H9 (cell line): ENCODE results near the gene CD300LD. TPM values are rescaled to one million over a fixed set of nuclear protein-coding genes. Genes with fewer than 3 reads are reported as not detected.
A peak's percentile ranks its signal among the peaks of the same experiment; 100 is the strongest.

Experiments used
- DNase-seq: peaks from one replicate; pipeline ENCODE4 v3.0.0-alpha.2; 2017
- H2AFZ ChIP-seq: one replicate; pipeline ENCODE4 v1.6.1; 2013; ENCODE audit warnings: mild to moderate bottlenecking, low read length, control low read depth, moderate library complexity
- H2AK5ac ChIP-seq: 2 replicates; pipeline ENCODE4 v1.6.1; 2013; ENCODE audit warnings: low read length, control low read depth, mixed read lengths; ENCODE audit not compliant: insufficient read length
- H2BK120ac ChIP-seq: one replicate; pipeline ENCODE4 v1.6.1; 2013; ENCODE audit warnings: low read depth, mild to moderate bottlenecking, low read length, control low read depth, inconsistent platforms; ENCODE audit not compliant: poor library complexity, severe bottlenecking
- H2BK12ac ChIP-seq: 2 replicates; pipeline ENCODE4 v1.6.1; 2013; ENCODE audit warnings: low read length, control low read depth, mixed read lengths, low read depth; ENCODE audit not compliant: insufficient read length
- H2BK15ac ChIP-seq: 2 replicates; pipeline ENCODE4 v1.6.1; 2013; ENCODE audit warnings: low read depth, low read length, control low read depth
- H2BK20ac ChIP-seq: one replicate; pipeline ENCODE4 v1.6.1; 2013; ENCODE audit warnings: low read depth, mild to moderate bottlenecking, low read length, control low read depth, inconsistent platforms; ENCODE audit not compliant: poor library complexity, severe bottlenecking
- H2BK5ac ChIP-seq: 2 replicates; pipeline ENCODE4 v1.6.1; 2013; ENCODE audit warnings: low read length, control low read depth, mixed read lengths; ENCODE audit not compliant: insufficient read length
- H3K14ac ChIP-seq: 2 replicates; pipeline ENCODE4 v1.6.1; 2013; ENCODE audit warnings: low read length, control low read depth; ENCODE audit not compliant: insufficient read depth
- H3K18ac ChIP-seq: 2 replicates; pipeline ENCODE4 v1.6.1; 2013; ENCODE audit warnings: low read depth, mild to moderate bottlenecking, mixed read lengths, low read length, control low read depth; ENCODE audit not compliant: insufficient read length
- H3K23ac ChIP-seq: 2 replicates; pipeline ENCODE4 v1.6.1; 2013; ENCODE audit warnings: low read length, control low read depth, mixed read lengths, low read depth; ENCODE audit not compliant: insufficient read length
- H3K23me2 ChIP-seq: 2 replicates; pipeline ENCODE4 v1.6.1; 2013; ENCODE audit warnings: low read depth, mild to moderate bottlenecking, mixed read lengths, low read length, control low read depth; ENCODE audit not compliant: insufficient read length, poor library complexity, severe bottlenecking
- H3K27ac ChIP-seq: 2 replicates; pipeline ENCODE4 v1.5.1; 2013; ENCODE audit warnings: low read length, control low read depth, mixed read lengths, low read depth; ENCODE audit not compliant: insufficient read length
- H3K27me3 ChIP-seq: 2 replicates; pipeline ENCODE4 v1.6.1; 2013; ENCODE audit warnings: low read length, control low read depth, inconsistent platforms; ENCODE audit not compliant: insufficient read depth
- H3K4ac ChIP-seq: 2 replicates; pipeline ENCODE4 v1.6.1; 2013; ENCODE audit warnings: low read depth, mild to moderate bottlenecking, control low read depth, inconsistent platforms, low read length, moderate library complexity
- H3K4me1 ChIP-seq: 2 replicates; pipeline ENCODE4 v1.6.1; 2013; ENCODE audit warnings: low read length, control low read depth, inconsistent platforms; ENCODE audit not compliant: insufficient read depth
- H3K4me2 ChIP-seq: 2 replicates; pipeline ENCODE4 v1.6.1; 2013; ENCODE audit warnings: low read length, control low read depth, mixed read lengths; ENCODE audit not compliant: insufficient read length, insufficient read depth
- H3K56ac ChIP-seq: 2 replicates; pipeline ENCODE4 v1.6.1; 2013; ENCODE audit warnings: low read depth, mild to moderate bottlenecking, mixed read lengths, low read length, control low read depth; ENCODE audit not compliant: insufficient read length
- H3K79me1 ChIP-seq: 2 replicates; pipeline ENCODE4 v1.6.1; 2013; ENCODE audit warnings: low read depth, mild to moderate bottlenecking, moderate library complexity, low read length, control low read depth, inconsistent platforms; ENCODE audit not compliant: insufficient read depth, poor library complexity, severe bottlenecking
- H3K79me2 ChIP-seq: 2 replicates; pipeline ENCODE4 v1.6.1; 2013; ENCODE audit warnings: low read length, control low read depth, inconsistent platforms; ENCODE audit not compliant: insufficient read depth
- H3K9ac ChIP-seq: 2 replicates; pipeline ENCODE4 v1.6.1; 2013; ENCODE audit warnings: low read length, control low read depth, mixed read lengths; ENCODE audit not compliant: insufficient read length; ENCODE audit errors: extremely low read depth
- H3K9me3 ChIP-seq: one replicate; pipeline ENCODE4 v1.6.1; 2013; ENCODE audit warnings: low read depth, low read length, inconsistent platforms; ENCODE audit not compliant: control insufficient read depth
- H3T11ph ChIP-seq: one replicate; pipeline ENCODE4 v1.6.1; 2013; ENCODE audit warnings: mild to moderate bottlenecking, low read length, control low read depth, inconsistent platforms
- H4K20me1 ChIP-seq: one replicate; pipeline ENCODE4 v1.6.1; 2013; ENCODE audit not compliant: control insufficient read depth, insufficient read length, insufficient read depth
- H4K5ac ChIP-seq: 2 replicates; pipeline ENCODE4 v1.6.1; 2013; ENCODE audit warnings: low read depth, mild to moderate bottlenecking, mixed read lengths, low read length, control low read depth; ENCODE audit not compliant: insufficient read length
- H4K8ac ChIP-seq: replicated peaks from 2 replicates; pipeline ENCODE4 v1.6.1; 2013; ENCODE audit warnings: low read length, control low read depth, mixed read lengths, low read depth; ENCODE audit not compliant: insufficient read length
- H4K91ac ChIP-seq: 2 replicates; pipeline ENCODE4 v1.6.1; 2013; ENCODE audit warnings: low read depth, mild to moderate bottlenecking, moderate library complexity, mixed read lengths, low read length, control low read depth; ENCODE audit not compliant: insufficient read length
- H3K27ac Mint-ChIP-seq, 3 experiments: 2 replicates in 2 of 3; 3 replicates in 1 of 3; pipeline ENCODE4 v1.8.0; 2020 to 2021; ENCODE audit warnings: mixed read lengths in 3 of 3, mild to moderate bottlenecking in 1 of 3, moderate library complexity in 1 of 3
- H3K27me3 Mint-ChIP-seq: 2 replicates; pipeline ENCODE4 v1.8.0; 2021; ENCODE audit warnings: low read depth, mild to moderate bottlenecking, moderate library complexity, mixed read lengths
- H3K36me3 Mint-ChIP-seq, 3 experiments: 2 replicates in 2 of 3; 3 replicates in 1 of 3; pipeline ENCODE4 v1.8.0; 2020 to 2021; ENCODE audit warnings: low read depth in 3 of 3, mixed read lengths in 3 of 3; ENCODE audit not compliant: insufficient read depth in 1 of 3
- H3K4me1 Mint-ChIP-seq, 2 experiments: 2 replicates each; pipeline ENCODE4 v1.8.0; 2020; ENCODE audit warnings: mixed read lengths in 2 of 2
- H3K4me3 Mint-ChIP-seq, 2 experiments: 2 replicates in 1 of 2; 3 replicates in 1 of 2; pipeline ENCODE4 v1.8.0; 2020 to 2021; ENCODE audit warnings: mild to moderate bottlenecking in 2 of 2, mixed read lengths in 2 of 2, moderate library complexity in 1 of 2
- H3K9me3 Mint-ChIP-seq, 2 experiments: 2 replicates in 1 of 2; 3 replicates in 1 of 2; pipeline ENCODE4 v1.8.0; 2020; ENCODE audit warnings: mild to moderate bottlenecking in 2 of 2, mixed read lengths in 2 of 2, moderate library complexity in 1 of 2
- WGBS: extraction: QIAGEN DNeasy Blood & Tissue Kit; methylation state at CpG from one replicate; pipeline ENCODE4 v1.1.7; 2013; ENCODE audit warnings: missing lambda C conversion rate, low lambda C conversion rate, mixed read lengths; ENCODE audit not compliant: insufficient read length; ENCODE audit errors: extremely low coverage; 5-methylcytosine and 5-hydroxymethylcytosine counted together
- total RNA-seq: library from RNA; stranded (reverse); gene quantifications from 2 replicates; pipeline ENCODE4 v1.2.1, GENCODE V29; 2021
- TF ChIP-seq, protein P1 (sequence below): fragments of 200-600 bp; sonication (generic); conservative IDR thresholded peaks from 3 replicates; pipeline ENCODE4 v1.8.0; 2021; ENCODE audit warnings: antibody characterized with exemption, mild to moderate bottlenecking

The CD300LD gene
- total RNA-seq, 1 experiment from 2014 or later, result not detected

DNA sequence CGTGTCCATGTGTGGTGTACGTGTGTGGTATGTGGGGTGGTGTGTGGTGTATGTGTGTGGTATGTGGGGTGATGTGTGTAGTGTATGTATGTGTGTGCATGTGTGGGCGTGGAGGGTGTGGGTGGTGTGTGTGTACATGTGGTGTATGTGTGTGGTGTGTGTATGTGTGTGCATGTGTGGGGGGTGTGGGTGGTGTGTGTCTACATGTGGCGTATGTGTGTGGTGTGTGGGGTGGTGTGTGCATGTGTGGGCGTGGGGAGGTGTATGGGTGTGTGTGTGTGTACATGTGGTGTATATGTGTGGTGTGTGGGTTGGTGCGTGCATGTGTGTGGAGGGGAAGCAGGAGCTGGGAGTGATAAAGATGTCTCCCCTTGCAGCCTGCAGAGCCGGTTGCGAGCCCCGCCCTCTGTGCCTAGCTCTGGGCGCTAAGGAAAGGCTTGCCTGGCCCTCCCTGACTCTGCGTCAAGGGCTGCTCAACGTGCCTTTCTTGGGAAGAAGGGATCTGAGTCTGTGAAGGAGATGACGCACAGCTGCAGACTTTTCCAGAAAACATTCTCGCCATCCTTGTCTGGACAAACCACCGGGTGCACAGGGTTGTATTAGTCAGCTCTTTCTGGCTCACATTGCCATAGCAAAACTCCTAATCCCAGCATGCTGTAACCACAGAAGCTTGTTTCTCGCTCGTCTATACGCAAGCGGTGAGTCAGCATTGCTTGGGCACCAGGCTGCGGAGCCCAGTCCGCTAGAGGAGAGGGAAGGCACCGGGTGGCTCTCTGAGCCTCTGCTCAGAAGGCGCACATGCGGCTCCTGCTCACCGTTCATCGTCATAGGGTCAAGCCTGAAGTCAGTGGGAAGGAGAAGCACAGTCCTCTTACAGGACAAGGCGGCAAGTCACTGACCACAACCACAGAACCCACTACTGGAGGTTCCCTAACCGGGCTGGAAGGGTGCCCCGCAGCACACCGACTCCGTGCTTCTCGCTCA lies 22.8 kb downstream of the CD300LD start:
- Histone ChIP-seq H2AK5ac (no peak overlapping the region), H3K27ac (no peak overlapping the region), H4K91ac (no peak overlapping the region), H4K5ac (no peak overlapping the region), H3K23ac (no peak overlapping the region), H2BK5ac (no peak overlapping the region), H3K79me1 (no peaks in the 10 kb centered on the region), H2BK12ac (no peak overlapping the region), H2BK20ac (no peak overlapping the region), H2BK15ac (no peak overlapping the region), H3K79me2 (no peaks in the 10 kb centered on the region), H3T11ph (no peak overlapping the region), H3K56ac (no peak overlapping the region), H3K23me2 (no peaks in the 10 kb centered on the region), H3K4ac (no peak overlapping the region), H3K9ac (no peak overlapping the region), H3K9me3 (no peaks in the 10 kb centered on the region), H3K27me3 (no peaks in the 10 kb centered on the region), H2AFZ (no peak overlapping the region), H3K4me1 (peaks cover 2% of the 10 kb centered on the region; the same call in 1 of the 2 replicates), H3K4me2 (no peak overlapping the region), H4K8ac (no peak overlapping the region), H3K18ac (no peak overlapping the region), H2BK120ac (no peak overlapping the region), H4K20me1 (no peaks in the 10 kb centered on the region), H3K14ac (no peak overlapping the region; the same call in 1 of the 2 replicates)
- no peaks in the 10 kb centered on the region; a peak in 1 of 5 replicates for H3K9me3 Mint-ChIP-seq
- WGBS, result 100% methylated on average over 2 of the region's 32 CpGs
- no peak overlapping the region for H3K27ac Mint-ChIP-seq
- H3K36me3 Mint-ChIP-seq, result no peaks in the 10 kb centered on the region; a peak in 1 of 7 replicates
- peaks cover 4 to 9% of the 10 kb centered on the region in 2 experiments for H3K4me1 Mint-ChIP-seq
- no peak overlapping the region; a peak in 1 of 5 replicates for H3K4me3 Mint-ChIP-seq
- TF ChIP-seq, protein P1, sequence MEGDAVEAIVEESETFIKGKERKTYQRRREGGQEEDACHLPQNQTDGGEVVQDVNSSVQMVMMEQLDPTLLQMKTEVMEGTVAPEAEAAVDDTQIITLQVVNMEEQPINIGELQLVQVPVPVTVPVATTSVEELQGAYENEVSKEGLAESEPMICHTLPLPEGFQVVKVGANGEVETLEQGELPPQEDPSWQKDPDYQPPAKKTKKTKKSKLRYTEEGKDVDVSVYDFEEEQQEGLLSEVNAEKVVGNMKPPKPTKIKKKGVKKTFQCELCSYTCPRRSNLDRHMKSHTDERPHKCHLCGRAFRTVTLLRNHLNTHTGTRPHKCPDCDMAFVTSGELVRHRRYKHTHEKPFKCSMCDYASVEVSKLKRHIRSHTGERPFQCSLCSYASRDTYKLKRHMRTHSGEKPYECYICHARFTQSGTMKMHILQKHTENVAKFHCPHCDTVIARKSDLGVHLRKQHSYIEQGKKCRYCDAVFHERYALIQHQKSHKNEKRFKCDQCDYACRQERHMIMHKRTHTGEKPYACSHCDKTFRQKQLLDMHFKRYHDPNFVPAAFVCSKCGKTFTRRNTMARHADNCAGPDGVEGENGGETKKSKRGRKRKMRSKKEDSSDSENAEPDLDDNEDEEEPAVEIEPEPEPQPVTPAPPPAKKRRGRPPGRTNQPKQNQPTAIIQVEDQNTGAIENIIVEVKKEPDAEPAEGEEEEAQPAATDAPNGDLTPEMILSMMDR, result no peak
- DNase-seq, result peak; percentile 60
- peaks cover 37% of the 10 kb centered on the region for H3K27me3 Mint-ChIP-seq
